Smooth muscle cell (in vitro differentiated cells): ENCODE data around the gene ZNF30. TPM values are rescaled to one million over a fixed set of nuclear protein-coding genes. Genes with fewer than 3 reads are reported as not detected.

Experiments
- DNase-seq: peaks from one replicate; lab custom pipeline; 2025; ENCODE audit not compliant: unreplicated experiment; lab: John Stamatoyannopoulos, UW
- H2AFZ ChIP-seq: fragments of 200-600 bp; sonication (generic); 2 replicates; pipeline ENCODE4 v1.6.0; 2016; ENCODE audit warnings: antibody characterized with exemption, low read depth, mild to moderate bottlenecking
- H3F3A ChIP-seq: fragments of 200-600 bp; sonication (generic); 2 replicates; pipeline ENCODE4 v1.6.0; 2017; ENCODE audit warnings: antibody characterized with exemption, low read depth
- H3K27ac ChIP-seq: fragments of 200-600 bp; sonication (generic); 2 replicates; pipeline ENCODE4 v1.5.1; 2016; ENCODE audit warnings: low read depth, mild to moderate bottlenecking
- H3K27me3 ChIP-seq: fragments of 200-600 bp; sonication (generic); 2 replicates; pipeline ENCODE4 v1.6.1; 2016; ENCODE audit warnings: low read depth, mild to moderate bottlenecking
- H3K36me3 ChIP-seq: fragments of 200-600 bp; sonication (generic); 2 replicates; pipeline ENCODE4 v1.5.1; 2016; ENCODE audit warnings: low read depth
- H3K4me1 ChIP-seq: fragments of 200-600 bp; sonication (generic); 2 replicates; pipeline ENCODE4 v1.5.1; 2016; ENCODE audit warnings: low read depth
- H3K4me2 ChIP-seq: fragments of 200-600 bp; sonication (generic); 2 replicates; pipeline ENCODE4 v1.6.0; 2016; ENCODE audit warnings: mild to moderate bottlenecking
- H3K4me3 ChIP-seq: fragments of 200-600 bp; sonication (generic); 2 replicates; pipeline ENCODE4 v1.5.1; 2016; ENCODE audit warnings: mild to moderate bottlenecking
- H3K79me2 ChIP-seq: fragments of 200-600 bp; sonication (generic); 2 replicates; pipeline ENCODE4 v1.6.0; 2016; ENCODE audit warnings: low read depth, mild to moderate bottlenecking
- H3K9ac ChIP-seq: fragments of 200-600 bp; sonication (generic); 2 replicates; pipeline ENCODE4 v1.6.0; 2016; ENCODE audit warnings: low read depth
- H3K9me3 ChIP-seq: fragments of 200-600 bp; sonication (generic); replicated peaks from 2 replicates; pipeline ENCODE4 v1.5.1; 2016; ENCODE audit warnings: low read depth
- H4K20me1 ChIP-seq: fragments of 200-600 bp; sonication (generic); 2 replicates; pipeline ENCODE4 v1.6.0; 2016; ENCODE audit warnings: low read depth
- CTCF ChIP-seq: fragments of 200-600 bp; sonication (generic); IDR thresholded peaks from 2 replicates; pipeline ENCODE4 v1.5.1; 2017; ENCODE audit warnings: borderline replicate concordance, mild to moderate bottlenecking, antibody characterized with exemption; ENCODE audit not compliant: insufficient read depth, poor library complexity, severe bottlenecking
- WGBS: methylation state at CpG from one replicate; pipeline ENCODE4 v1.1.7; 2016; ENCODE audit warnings: low lambda C conversion rate; 5-methylcytosine and 5-hydroxymethylcytosine counted together
- polyA plus RNA-seq: library from polyadenylated mRNA; unstranded; fragments of >200 nt; fragmentation: Nextera tagmentation; extraction: Ambion mirVana; gene quantifications from 2 replicates; pipeline ENCODE4 v1.2.1, GENCODE V29; 2016
- total RNA-seq: library from RNA; depleted of rRNA; stranded (reverse); fragments of >200 nt; gene quantifications from 2 replicates; pipeline ENCODE4 v1.2.3, GENCODE V29; 2014

Gene ZNF30
- total and polyA plus RNA-seq, 2 experiments from 2014 or later, result 1.2 to 2.3 TPM

GRCh38 chr19:34979819-34980640 is 53.3 kb downstream of the ZNF30 start:
- 85% methylated on average over 12 of the region's 12 CpGs for WGBS

GRCh38 chr19:34982275-34982674 is 55.6 kb downstream of the ZNF30 start:
- Histone ChIP-seq H3K79me2 (no peaks in the 10 kb centered on the region), H2AFZ (peak overlapping the region; percentile 15), H3K4me3 (no peak overlapping the region), H3K4me2 (no peak overlapping the region), H3K27ac (no peak overlapping the region), H3K27me3 (no peaks in the 10 kb centered on the region), H3K9ac (no peak overlapping the region), H3K36me3 (no peaks in the 10 kb centered on the region), H3F3A (no peaks in the 10 kb centered on the region), H3K4me1 (no peaks in the 10 kb centered on the region), H3K9me3 (no peaks in the 10 kb centered on the region), H4K20me1 (no peaks in the 10 kb centered on the region)
- WGBS, result 94% methylated on average over 5 of the region's 5 CpGs
- DNase-seq, result no peak
- TF ChIP-seq CTCF, result no peak

More at GRCh38 chr19:34979819-34980640, 53.3 kb downstream of the ZNF30 start:
- no peaks in the 10 kb centered on the region for H3K79me2 ChIP-seq
- H3K9me3 ChIP-seq, result no peaks in the 10 kb centered on the region
- H3K27me3 ChIP-seq, result no peaks in the 10 kb centered on the region
- TF ChIP-seq CTCF, result no peak
- H3K36me3 ChIP-seq, result no peaks in the 10 kb centered on the region
- H2AFZ ChIP-seq, result no peak overlapping the region
- H3K27ac ChIP-seq, result no peak overlapping the region
- no peaks in the 10 kb centered on the region for H3K4me1 ChIP-seq
- no peaks in the 10 kb centered on the region for H4K20me1 ChIP-seq
- no peak overlapping the region for H3K4me2 ChIP-seq
- H3K4me3 ChIP-seq, result no peak overlapping the region
- no peak for DNase-seq
- H3K9ac ChIP-seq, result no peak overlapping the region
- no peaks in the 10 kb centered on the region for H3F3A ChIP-seq

- Histone ChIP-seq H4K20me1 (no peaks in the 10 kb centered on the region), H2AFZ (no peak overlapping the region), H3K27me3 (no peaks in the 10 kb centered on the region), H3K36me3 (no peaks in the 10 kb centered on the region), H3K9ac (no peak overlapping the region), H3K4me3 (no peak overlapping the region), H3K79me2 (no peaks in the 10 kb centered on the region), H3K4me1 (no peaks in the 10 kb centered on the region), H3K4me2 (no peak overlapping the region), H3F3A (no peaks in the 10 kb centered on the region), H3K27ac (no peak overlapping the region), H3K9me3 (no peaks in the 10 kb centered on the region)
- 88% methylated on average over 4 of the region's 4 CpGs for WGBS
- no peak for DNase-seq
- no peak for TF ChIP-seq CTCF
These were observed 57.1 kb downstream of the ZNF30 start for GRCh38 chr19:34983786-34984185.

- Histone ChIP-seq H3K27me3 (no peaks in the 10 kb centered on the region), H3K9ac (no peak overlapping the region), H3K4me3 (no peak overlapping the region), H3K4me1 (no peaks in the 10 kb centered on the region), H3K9me3 (no peaks in the 10 kb centered on the region), H2AFZ (no peak overlapping the region), H3K36me3 (no peaks in the 10 kb centered on the region), H4K20me1 (no peaks in the 10 kb centered on the region), H3K4me2 (no peak overlapping the region), H3K27ac (no peak overlapping the region), H3K79me2 (no peaks in the 10 kb centered on the region), H3F3A (no peaks in the 10 kb centered on the region)
- 93% methylated on average over 3 of the region's 3 CpGs for WGBS
- no peak for DNase-seq
- TF ChIP-seq CTCF, result no peak
These were observed 57.6 kb downstream of the ZNF30 start for GRCh38 chr19:34984287-34984686.
